Stimulated activated CD8-positive, alpha-beta memory T cell treated with anti-CD3 and anti-CD28 coated beads, Interleukin-4, amount 100 ng/mL, for 24 hours (primary cell): ENCODE results near the gene STAU1.
"Not testable (repeated sequence)": the region's sequence is repeated elsewhere in the genome, so short reads cannot be mapped to it uniquely, and the experiment has no call there.

Experiments used
- DNase-seq: peaks from one replicate; pipeline ENCODE4 v3.0.0-alpha.2; 2020; ENCODE audit warnings: low read depth

The STAU1 gene

GRCh38 chr20:49166534-49167449, 21.3 kb downstream of the STAU1 start:
- no peak for DNase-seq

GRCh38 chr20:49165611-49166010, 22.5 kb downstream of the STAU1 start:
- no peak for DNase-seq

GRCh38 chr20:49163696-49164095, 24.4 kb downstream of the STAU1 start:
- no peak for DNase-seq

GRCh38 chr20:49161428-49162152, 26.5 kb downstream of the STAU1 start:
- DNase-seq, result no peak

GRCh38 chr20:49160057-49160929, 27.8 kb downstream of the STAU1 start:
- no peak for DNase-seq

GRCh38 chr20:49157146-49157545, 31.0 kb downstream of the STAU1 start:
- DNase-seq, result no peak

GRCh38 chr20:49156481-49156880, 31.7 kb downstream of the STAU1 start:
- no peak for DNase-seq

GRCh38 chr20:49151436-49151835, 36.7 kb downstream of the STAU1 start:
- no peak for DNase-seq

- DNase-seq, result no peak
Measured at GRCh38 chr20:49149281-49150045, 38.7 kb downstream of the STAU1 start.

GRCh38 chr20:49148601-49149000, 39.5 kb downstream of the STAU1 start:
- no peak for DNase-seq

GRCh38 chr20:49147296-49147695, 40.8 kb downstream of the STAU1 start:
- DNase-seq, result no peak

GRCh38 chr20:49146442-49147225, 41.5 kb downstream of the STAU1 start:
- DNase-seq, result no peak

GRCh38 chr20:49140834-49141233, 47.3 kb downstream of the STAU1 start:
- DNase-seq, result no peak

- no peak for DNase-seq
Measured at GRCh38 chr20:49140411-49140810, 47.7 kb downstream of the STAU1 start.

- DNase-seq, result no peak
Measured at GRCh38 chr20:49138431-49138830, 49.7 kb downstream of the STAU1 start.

- DNase-seq, result no peak
Measured at GRCh38 chr20:49136817-49137571, 51.1 kb downstream of the STAU1 start.

GRCh38 chr20:49134797-49135196, 53.3 kb downstream of the STAU1 start:
- not testable (repeated sequence) for DNase-seq

- DNase-seq, result no peak
Measured at GRCh38 chr20:49133571-49133970, 54.6 kb downstream of the STAU1 start.

GRCh38 chr20:49132995-49133478, 55.1 kb downstream of the STAU1 start:
- DNase-seq, result no peak

GRCh38 chr20:49123982-49124381, 64.2 kb downstream of the STAU1 start:
- DNase-seq, result no peak
